ENCODE measurements around the gene NT5E.

- TF ChIP-seq CTCF (conservative IDR thresholded peaks at IDR 0.05; ENCODE audit: low read length): no peak
- TF ChIP-seq EZH2phosphoT487 (IDR thresholded peaks at IDR 0.05; ENCODE audit: borderline replicate concordance, low read depth, low read length): no peak
These were observed 33.8 kb upstream of the NT5E start for GRCh38 chr6:85416049-85416448.
